Peyer's patch (tissue), 4 donors: ENCODE measurements around the gene ARL4D.

Experiments used
- POLR2A ChIP-seq, 2 donors: fragments of 450-650 bp; IDR thresholded peaks; one replicate each; pipeline ENCODE4 v1.5.1; 2017; ENCODE audit warnings: antibody characterized with exemption in 2 of 2, mild to moderate bottlenecking in 2 of 2, moderate library complexity in 2 of 2
- TF ChIP-seq, protein P1 (sequence below), 6 experiments: fragments of 450-650 bp in 4 of 6; fragments of 200-600 bp in 2 of 6; sonication (generic) in 1 of 6; IDR thresholded peaks; one replicate each; pipeline ENCODE4 v1.5.1; 2017 to 2019; ENCODE audit warnings: antibody characterized with exemption in 6 of 6, mild to moderate bottlenecking in 3 of 6, moderate library complexity in 1 of 6

DNA sequence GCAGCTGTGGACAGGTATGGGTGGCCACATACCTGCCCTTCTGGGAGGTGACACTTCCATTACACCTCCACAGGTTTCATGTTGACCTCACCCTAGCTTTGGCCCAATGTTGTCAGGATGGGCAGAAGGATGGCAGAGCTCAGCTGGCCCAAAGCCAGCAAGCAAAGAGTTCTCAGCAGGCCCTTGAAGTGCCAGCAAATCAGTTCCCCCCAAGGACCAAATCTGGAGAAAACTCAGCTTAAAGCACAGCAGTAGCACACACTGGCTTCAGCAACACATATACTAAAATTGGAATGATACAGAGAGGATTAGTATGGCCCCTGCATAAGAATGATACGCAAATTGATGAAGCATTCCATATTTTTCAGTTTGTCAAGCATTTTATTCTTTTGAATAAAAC, 13.4 kb downstream of the ARL4D start:
- TF ChIP-seq, protein P1, sequence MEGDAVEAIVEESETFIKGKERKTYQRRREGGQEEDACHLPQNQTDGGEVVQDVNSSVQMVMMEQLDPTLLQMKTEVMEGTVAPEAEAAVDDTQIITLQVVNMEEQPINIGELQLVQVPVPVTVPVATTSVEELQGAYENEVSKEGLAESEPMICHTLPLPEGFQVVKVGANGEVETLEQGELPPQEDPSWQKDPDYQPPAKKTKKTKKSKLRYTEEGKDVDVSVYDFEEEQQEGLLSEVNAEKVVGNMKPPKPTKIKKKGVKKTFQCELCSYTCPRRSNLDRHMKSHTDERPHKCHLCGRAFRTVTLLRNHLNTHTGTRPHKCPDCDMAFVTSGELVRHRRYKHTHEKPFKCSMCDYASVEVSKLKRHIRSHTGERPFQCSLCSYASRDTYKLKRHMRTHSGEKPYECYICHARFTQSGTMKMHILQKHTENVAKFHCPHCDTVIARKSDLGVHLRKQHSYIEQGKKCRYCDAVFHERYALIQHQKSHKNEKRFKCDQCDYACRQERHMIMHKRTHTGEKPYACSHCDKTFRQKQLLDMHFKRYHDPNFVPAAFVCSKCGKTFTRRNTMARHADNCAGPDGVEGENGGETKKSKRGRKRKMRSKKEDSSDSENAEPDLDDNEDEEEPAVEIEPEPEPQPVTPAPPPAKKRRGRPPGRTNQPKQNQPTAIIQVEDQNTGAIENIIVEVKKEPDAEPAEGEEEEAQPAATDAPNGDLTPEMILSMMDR (IDR thresholded peaks at IDR 0.05): no peak
- TF ChIP-seq POLR2A (IDR thresholded peaks at IDR 0.05): no peak
